Kasumi-1 (cell line): ENCODE data around the gene USP35.
"Not testable (repeated sequence)": the region's sequence is repeated elsewhere in the genome, so short reads cannot be mapped to it uniquely, and the experiment has no call there.

Experiments used
- DNase-seq, 2 experiments: peaks; one replicate each; lab custom pipeline; 2025; lab: John Stamatoyannopoulos, UW

The USP35 gene

DNA sequence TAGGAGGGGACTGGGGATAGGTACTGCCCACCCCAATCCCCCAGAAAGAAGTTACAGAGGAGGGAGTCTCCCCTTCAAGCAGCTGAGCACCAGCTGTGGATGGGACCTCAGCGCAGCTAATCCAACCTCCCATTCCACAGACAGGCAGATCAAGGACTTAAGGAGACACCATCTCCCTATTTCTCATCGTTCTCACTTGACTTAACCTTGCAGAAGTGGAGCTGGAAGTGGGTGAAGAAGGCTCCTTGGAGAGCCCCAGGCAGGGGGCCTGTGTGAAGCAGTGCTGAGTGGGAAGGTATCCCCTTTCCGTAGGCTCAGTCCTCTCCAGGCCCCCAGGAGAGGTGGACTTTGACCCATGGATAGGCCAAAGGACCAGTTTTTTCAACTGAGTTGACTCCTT lies 27.3 kb downstream of the USP35 start:
- no peak for DNase-seq

DNA sequence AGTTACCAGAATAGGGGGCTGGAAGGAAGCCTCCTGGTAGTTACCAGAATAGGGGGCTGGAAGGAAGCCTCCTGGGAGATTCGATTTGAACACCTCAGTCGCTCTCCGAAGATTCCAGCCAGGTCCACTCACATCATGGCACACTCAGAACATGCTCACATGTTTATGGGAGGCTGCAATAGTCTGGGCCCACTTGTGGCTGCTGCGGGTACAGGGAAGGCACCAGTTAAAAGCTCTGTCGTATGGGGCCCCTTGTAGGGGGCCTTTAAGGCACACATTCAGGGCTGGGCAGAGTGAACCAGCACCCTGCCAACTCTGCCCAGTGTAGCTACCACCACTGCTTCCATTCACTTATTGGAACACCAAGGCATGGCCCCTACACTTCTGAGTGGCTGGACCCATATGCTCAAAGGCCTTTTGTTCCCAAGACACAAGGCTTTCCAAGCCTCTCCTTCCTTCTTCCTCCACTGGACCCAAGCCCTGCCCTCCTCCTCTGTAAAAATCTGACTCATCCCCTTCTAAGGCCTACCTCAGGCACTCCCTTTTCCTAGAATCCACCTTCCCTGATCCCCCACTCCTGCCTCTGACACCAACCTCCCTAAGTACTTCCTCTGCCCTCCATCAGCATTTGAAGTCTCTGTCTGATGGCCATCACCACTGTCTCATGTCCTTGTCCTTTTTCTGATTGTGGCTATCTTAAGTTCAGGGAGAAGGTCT lies 28.0 kb downstream of the USP35 start:
- DNase-seq = no peak

DNA sequence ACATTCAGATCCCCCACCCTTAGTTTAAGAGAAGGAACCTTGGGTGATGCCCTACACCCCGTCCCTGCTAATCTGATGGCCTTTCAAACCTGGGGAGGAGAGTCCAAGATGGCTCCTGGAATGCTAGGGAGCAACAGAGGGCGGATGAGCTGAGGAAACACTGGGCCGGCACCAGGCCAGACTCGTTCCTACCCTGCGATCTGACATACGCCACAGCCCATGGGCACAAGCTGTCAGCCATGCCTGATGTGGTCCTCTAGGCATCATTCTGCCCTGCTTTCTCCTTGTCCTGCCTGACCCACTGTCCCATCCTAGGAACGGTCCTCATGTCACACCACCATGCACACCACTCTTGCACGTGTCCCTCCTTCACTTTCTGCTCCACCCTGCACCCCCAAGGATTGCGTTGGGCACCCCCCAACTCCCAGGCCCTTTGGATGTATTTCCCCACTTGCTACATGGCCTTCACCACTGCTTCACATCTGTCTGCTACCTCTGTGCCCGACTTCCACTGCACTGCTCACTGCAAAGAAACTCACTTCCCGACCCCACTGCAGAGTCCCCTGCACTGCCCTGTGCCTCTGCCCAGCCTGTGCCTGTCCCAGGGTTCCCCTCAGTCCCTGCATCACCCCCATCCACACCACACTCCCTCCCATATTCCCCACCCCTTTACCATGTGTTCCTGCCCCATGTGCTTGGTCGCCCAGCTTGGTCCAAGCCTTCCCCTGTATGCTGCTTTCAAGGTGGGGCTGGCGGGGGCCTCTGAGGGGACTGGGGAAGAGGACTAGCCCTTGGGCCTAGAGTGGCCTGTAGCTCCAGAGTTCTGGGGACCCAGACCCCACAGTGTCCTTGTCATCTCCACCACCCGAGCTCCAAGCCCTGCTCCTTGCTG lies 29.2 kb downstream of the USP35 start:
- no peak for DNase-seq

DNA sequence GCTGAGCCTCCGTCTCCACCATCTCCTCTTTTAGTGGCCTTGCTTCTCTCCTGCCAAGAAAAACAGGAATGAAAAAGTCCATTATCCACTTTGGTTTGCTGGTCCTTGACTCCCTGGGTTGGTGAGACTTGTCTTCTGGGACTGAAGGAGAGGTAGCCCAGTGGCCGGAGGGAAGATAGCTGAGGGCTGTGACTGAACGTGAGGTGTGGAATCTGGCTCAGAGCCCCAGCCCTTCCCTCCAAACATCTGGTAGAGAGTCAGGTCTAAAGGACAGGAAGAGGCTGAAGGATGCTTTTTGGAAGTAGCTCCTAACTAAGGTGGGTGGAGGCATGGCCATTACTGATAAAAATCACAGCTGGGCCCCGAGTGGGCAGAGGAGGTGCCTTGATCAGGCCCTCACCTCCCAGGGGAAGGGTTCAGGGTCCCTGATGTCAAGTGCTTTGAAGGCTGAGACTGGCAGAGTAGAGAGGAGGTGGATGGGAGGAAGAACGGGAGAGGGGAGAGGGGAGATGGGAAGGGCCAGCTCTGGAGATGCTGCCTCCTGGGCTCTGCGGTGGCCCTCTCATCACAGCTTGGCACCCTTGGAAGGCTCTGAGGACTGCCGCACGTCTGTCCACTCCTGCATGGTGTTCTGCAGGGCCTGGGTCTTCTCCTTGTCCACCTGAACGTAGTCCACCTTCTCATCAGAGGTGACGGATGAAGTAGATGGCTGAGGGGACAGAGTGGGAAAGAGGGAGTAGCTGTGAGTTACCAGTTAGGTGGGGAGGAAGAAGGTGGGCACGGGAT lies 30.2 kb downstream of the USP35 start:
- no peak for DNase-seq

DNA sequence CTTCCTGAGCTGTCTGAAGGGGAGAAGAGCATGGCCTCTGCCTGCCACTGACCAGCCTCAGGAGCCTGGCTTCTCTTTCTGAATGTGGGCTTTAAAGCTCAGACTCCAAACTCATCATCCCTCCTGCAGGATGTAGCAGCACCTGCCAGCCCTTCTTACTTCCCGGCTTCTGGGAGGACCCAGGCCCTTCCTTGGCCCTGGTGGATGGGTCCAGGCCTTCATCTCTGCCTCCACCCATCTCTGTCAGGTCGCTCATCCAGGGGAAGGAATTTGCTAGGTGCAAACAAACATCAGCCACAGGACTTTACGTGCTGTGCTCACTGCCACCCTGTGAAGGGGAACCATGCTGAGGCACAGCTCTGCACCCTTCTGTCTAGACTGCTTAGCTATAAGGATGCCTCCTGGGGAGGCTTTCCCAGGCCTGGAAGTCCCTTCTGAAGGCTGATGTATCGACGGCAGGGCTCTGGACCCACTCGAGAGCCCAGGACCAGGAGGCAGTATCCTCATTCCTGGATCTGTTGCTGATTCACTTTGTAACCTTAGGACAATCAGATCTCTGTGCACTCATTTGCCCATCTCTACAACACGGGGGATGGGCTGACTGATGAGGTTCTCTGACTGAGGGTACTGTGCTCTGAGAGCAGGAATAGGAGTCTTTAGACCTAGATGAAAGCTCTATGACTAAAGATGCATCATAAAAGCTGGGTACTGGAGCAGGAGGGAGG lies 30.9 kb downstream of the USP35 start:
- no peak for DNase-seq

DNA sequence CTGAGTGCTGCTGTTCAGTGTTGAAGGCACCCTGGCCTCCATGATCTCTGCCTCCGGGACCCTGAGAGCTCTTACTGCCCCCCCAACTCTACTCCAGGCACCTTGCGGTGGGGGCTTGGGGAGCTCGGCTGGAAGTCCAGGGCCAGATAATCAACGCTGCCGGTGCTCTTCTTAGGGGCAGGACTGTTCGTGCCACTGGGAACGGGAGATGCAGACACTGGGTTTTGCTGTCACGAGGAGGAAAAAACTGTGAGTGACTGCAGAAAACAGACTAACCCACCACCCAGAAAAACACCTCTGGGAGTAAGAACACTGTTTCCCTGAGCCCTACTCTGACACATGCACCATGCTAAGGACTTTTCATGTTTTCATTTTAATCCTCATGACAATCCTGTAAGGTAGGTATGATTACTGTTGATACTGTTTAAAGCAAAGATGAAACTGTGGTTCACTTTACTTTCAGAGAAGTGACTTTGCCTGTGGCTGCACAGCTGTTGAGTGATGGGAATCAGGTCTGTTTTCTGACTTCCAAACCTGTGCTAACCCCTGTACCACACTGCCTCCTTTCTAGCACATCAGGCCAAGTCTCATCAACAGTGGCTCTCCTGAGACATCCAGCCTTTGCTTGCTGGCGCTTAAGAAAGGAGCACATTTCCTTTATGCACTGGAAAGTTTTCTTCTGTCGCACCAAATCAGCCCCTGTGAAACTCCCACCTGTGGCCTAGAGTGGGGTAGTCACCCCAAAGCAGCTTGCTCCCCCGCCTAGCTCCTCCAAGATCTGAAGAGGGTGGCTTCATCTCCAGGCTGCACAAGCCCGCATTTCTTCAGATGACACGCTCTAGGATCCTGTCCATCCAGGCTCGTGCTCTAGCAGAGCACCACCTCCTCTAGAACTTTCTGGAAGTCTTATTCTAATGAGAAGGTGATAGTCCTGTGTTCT lies 31.8 kb downstream of the USP35 start:
- no peak for DNase-seq

DNA sequence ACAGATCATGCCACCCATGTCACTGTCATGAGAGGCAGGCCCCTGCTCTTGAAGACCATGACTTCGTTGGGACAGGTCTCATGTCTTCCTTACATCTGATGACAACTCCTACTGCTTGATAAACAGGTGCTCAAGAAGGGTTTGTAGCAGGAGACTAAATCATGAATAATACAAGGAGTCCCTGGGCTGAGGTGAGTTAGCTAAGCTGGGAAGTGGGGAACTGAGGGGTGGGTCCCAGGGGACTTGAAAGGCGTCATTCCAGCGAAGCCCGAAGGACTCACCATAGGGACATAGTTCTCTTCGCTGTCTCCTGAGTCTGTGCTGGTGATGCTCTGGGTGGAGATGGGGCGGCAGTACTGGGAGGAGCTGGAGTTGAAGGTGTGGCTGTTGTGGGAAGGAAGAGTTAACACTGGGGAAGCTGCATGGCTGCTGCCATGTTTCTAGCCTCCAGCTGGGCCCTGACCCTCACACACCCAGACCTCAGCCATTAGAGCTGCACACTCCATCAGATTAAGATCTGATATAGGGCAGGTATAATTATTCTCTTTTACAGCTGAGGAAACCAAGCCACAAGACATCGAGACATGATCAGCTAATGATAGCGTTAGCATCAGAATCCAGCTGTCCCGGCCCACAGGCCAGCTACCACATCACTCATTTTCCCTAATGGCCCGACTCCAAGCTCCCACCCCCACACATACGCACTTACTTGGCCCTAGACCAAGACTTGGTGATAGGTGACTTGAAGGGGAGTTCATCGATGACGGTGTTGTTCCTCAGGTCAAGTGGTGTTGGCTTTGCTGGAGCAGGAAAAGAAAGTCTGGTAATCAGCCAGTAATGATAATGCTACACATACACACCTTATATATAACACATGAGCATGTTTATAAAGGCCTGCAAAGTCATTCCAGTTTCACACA lies 32.9 kb downstream of the USP35 start:
- DNase-seq = no peak

DNA sequence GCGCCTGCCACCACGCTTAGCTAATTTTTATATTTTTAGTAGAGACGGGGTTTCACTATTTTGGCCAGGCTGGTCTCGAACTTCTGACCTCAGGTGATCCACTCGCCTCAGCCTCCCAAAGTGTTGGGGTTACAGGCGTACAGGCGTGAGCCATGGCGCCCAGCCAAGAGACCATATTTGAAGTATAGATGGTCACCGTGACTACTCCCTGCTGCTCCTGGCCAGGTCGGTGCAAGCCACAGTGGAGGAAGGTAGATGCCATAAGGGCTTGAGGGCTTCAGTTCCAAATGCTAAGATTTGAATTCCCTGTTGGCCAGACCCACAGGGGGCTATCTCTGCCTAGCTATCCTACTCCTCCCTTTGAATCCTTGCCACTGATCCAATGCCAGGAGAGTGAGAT lies 34.0 kb downstream of the USP35 start:
- DNase-seq = not testable (repeated sequence)

DNA sequence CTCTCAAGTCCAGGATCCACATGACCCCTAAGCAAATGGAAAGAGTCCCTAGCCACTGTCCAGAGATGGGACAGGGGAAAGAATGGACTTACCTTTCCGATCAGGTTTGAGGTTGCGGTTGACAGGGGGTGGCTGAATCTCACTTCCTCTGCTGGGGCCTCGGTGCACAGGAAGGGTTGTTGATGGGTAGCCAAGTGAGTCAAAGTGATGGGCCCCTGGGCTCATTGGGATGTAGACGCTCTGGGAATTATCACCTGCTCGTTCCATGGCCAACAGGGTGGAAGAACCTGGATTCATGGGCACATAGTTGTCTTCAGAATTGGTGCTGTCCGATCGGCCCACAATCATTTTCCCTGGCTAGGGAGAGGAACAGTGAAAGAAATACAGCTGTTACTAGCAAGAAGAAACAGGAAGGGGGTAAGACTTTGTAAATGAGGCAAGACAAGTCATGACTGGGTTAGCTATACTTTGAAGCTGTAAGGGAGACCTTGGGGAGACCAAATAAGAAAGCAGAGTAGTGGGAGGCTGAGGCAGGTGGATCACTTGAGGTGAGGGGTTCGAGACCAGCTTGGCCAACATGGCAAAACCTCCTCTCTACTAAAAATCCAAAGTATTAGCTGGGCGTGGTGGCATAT lies 34.7 kb downstream of the USP35 start:
- DNase-seq = no peak

DNA sequence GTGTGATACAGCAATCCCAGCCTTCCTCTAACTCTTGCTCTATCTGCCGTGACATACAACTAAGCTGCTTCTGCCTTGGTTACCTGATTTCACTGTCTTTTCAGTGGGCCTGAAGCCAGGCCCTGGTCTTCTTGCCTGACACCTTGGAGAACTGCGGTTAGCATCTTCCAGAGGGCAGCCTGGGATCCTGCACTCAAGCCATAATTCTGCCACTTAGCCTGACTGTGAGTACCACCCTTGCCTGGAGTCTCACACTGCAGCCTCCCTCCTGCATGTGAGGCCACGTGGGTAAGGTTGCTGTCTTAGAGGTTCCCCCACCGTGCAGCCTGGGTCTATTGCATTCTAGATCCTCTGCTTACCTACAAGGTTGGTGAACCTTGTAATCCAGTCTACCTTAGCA lies 35.8 kb downstream of the USP35 start:
- DNase-seq = no peak

DNA sequence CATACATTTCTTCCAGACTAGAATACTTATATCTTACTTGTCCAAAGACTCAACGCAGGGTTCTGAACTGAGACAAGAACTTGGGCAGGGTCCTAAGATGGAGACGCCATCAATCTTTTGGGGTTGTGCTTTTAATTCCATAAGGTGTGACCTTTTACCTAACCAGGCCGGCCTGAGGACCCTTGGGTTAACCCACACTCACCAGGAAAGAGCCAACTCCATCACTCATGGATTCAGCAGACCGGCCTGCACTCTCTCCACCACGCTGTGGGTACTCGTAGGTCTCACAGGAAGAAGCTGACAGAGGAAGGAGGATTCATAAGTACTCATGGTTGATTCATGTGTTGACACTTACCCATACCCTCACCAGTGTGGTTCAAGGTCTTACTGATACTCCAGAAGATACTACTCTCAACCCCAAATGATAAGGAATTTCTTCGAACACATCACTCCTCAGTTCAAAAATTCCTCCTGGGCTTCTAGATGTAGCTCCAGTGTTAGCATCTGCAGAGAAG lies 36.2 kb downstream of the USP35 start:
- no peak for DNase-seq

DNA sequence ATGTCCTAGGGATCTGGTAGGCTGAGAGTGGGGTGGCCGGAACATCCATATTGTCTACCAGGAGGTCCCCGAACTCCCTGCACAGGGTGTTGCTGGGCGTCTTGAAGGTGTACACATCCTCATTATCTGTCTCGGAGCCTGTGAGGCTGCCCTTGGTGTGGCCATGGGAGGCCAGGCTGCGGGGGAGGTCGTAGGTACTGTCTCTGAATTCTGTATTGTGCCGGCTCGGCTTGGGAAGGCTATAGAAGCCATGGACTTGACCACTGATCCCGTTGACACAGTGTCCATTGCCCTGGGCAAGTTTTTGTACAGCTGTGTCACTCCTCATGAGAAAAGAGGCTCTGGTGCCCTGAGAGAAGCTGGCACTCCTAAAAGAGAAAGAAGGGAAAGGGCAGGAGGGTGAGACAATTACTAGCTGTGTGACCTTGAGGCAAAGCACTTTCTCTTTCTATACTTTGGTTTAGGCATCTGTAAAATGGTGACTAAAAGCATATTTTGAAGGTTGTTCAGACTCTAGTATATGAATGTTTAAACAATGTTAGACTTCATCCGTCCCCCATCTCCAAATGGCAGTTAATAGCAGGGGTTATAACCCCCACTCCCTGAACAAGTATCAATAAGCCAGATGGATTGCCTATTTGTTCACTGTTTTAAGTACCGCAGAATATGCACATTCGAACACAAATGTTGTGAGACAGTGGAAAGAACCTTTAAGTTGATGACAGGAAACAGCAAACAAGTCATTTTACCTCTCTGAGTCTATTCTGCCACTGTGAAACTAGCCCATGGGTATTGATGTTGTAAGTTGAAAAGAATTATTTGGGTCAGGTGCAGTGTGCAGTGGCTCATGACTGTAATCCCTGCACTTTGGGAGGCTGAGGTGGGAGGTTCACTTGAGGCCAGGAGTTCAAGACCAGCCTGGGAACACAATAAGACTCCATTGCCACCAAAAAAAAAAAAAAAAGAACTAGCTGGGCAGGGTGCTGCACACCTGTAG lies 38.3 kb downstream of the USP35 start:
- no peak for DNase-seq

DNA sequence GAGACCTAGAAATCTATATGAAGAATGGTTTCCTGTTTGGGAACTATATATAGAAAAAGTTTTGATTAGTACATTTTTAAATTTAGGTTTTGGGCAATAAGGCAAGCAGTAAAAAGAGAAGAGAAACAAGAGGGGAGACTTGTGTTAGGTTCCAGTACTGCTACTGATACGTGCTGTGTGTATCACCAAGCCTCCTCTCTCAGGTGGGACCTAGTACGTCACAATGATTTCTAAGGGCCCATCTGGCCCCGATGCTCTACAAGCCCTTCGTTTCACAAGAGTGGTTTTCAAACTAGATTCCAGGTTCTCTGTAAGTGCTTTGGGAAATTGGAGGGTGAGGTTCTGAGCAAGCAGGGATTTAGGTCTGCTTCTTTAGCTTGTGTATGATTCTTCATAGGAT lies 39.2 kb downstream of the USP35 start:
- no peak for DNase-seq

DNA sequence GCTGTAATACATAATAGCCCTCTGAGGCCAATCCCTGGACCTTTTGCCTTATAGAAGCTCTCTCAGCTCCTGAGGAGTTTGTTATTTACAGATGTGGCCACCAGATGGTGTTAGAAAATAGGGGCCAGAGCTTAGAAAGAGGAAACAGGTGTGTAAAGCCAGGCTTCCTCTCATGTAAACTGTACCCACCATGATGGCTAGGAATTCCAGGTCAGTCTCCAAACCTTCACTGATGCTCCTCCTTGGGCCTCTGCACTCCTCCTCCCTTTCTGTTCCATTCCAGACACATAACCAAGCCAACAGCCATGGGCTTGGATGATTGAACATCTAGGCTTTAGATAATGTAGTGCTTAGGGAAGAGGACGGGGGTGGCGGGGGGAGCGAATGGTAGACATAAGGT lies 39.7 kb downstream of the USP35 start:
- DNase-seq = peak; percentile 72 to 73

DNA sequence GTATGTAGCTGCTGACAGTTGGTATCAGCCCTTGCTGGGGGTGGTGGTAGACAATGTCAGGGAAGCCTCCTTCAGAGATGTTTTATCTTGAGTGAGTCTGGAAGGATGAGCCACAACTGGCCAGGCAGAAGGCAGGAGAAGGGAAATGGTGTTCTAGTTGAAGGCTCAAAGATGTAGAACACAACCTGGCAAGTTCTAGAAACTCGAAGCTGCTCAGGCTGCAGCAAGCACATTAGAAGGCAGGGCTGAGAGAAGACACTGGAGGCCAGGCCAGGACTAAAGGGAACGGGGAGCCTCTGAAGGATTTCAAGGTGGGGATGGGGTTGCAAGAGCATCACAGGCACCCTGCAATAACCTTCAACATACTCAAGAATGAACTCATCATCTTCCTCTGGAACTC lies 40.4 kb downstream of the USP35 start:
- no peak for DNase-seq

DNA sequence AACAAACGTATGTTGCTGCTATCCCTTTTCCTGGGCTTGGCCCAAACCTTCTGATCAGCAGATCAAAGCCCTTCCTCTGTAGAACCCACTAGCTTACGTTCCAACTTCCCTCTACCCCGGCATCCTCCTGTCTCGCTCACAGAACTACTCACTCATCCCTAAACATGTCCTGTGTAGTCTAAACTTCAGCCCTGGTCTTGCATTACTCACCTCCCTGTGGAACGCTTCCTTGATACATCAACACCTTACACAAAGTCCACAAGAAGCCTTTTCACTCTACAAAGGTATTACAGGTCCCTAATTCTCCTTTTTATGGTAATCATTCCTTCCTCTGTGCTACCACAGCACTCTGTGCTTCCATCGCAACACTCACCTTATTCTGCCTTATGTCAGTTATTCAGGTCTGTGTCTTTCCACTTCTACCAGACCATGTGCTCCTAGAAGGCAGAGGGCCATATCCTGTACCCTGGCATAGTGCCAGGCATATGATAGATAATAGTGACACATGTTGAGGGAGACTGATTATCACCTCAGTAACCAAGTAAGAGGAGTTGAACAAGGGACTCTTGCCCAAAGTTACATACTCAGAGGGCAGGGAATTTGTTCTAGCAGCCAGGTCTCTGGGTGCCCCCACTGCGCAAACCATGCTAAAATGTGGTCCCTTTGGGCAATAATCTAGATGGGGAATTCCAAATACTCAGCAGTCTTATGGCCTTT lies 41.6 kb downstream of the USP35 start:
- no peak for DNase-seq

DNA sequence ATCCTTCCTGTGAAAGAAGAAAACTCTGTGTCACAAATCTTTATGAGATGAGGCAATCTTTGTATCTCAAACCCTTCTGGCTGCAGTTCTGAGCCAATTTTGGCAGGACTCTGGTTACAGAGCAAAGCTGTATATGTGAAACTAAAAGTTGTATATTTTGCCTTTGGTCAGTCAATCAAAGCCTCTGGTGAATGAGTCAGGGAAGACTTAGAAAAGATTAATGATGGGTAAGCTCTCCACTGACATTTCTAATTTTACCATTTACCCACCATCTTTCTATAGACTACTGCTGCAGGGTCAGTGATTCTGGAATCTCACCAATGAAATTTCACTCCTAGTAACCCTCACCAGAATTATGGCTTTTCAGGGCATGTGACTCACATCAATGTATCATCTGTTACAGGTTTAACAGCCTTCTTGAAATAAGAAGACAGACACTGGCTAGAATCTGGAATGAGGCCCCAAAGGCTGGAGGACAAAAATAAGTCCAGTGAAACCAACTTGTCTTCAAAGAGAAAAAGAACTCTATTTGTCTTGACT lies 43.3 kb downstream of the USP35 start:
- no peak for DNase-seq
